ENCODE results near the gene ELN.

ELN gene

GRCh38 chr7:74056096-74056915 lies 28.3 kb downstream of the ELN start:
- no peak for ATAC-seq

GRCh38 chr7:74057216-74057925 lies 29.4 kb downstream of the ELN start:
- ATAC-seq = no peak
- TF ChIP-seq OSR1 (CRISPR knock-in tag; IDR thresholded peaks at IDR 0.05) = no peak
- no peak for TF ChIP-seq POU6F1 (CRISPR knock-in tag; IDR thresholded peaks at IDR 0.05; ENCODE audit: borderline replicate concordance, low read depth)

More at GRCh38 chr7:74056096-74056915, 28.3 kb downstream of the ELN start:
- TF ChIP-seq TOX (CRISPR knock-in tag; IDR thresholded peaks at IDR 0.05; ENCODE audit: borderline replicate concordance) = no peak
- TF ChIP-seq ZNF565 (CRISPR knock-in tag; conservative IDR thresholded peaks at IDR 0.05; ENCODE audit: low read depth) = no peak
- TF ChIP-seq OSR1 (CRISPR knock-in tag; IDR thresholded peaks at IDR 0.05) = no peak
- TF ChIP-seq CSDC2 (CRISPR knock-in tag; IDR thresholded peaks at IDR 0.05) = no peak
- no peak for TF ChIP-seq CSRNP3 (CRISPR knock-in tag; IDR thresholded peaks at IDR 0.05)
- TF ChIP-seq POU6F1 (CRISPR knock-in tag; IDR thresholded peaks at IDR 0.05; ENCODE audit: borderline replicate concordance, low read depth) = no peak
- no peak for TF ChIP-seq ZFP30 (CRISPR knock-in tag; IDR thresholded peaks at IDR 0.05)
- TF ChIP-seq SNAI2 (CRISPR knock-in tag; IDR thresholded peaks at IDR 0.05) = no peak
- TF ChIP-seq ZNF8 (CRISPR knock-in tag; IDR thresholded peaks at IDR 0.05) = no peak
- no peak for TF ChIP-seq CREB5 (CRISPR knock-in tag; IDR thresholded peaks at IDR 0.05; ENCODE audit: low read depth)
- no peak for TF ChIP-seq ZFP3 (CRISPR knock-in tag; IDR thresholded peaks at IDR 0.05)
- TF ChIP-seq TCF4 (CRISPR knock-in tag; IDR thresholded peaks at IDR 0.05; ENCODE audit: borderline replicate concordance) = no peak
- TF ChIP-seq BACH2 (CRISPR knock-in tag; IDR thresholded peaks at IDR 0.05; ENCODE audit: borderline replicate concordance) = no peak
- no peak for TF ChIP-seq PPARA (CRISPR knock-in tag; IDR thresholded peaks at IDR 0.05; ENCODE audit: borderline replicate concordance)
- TF ChIP-seq GLIS3 (CRISPR knock-in tag; IDR thresholded peaks at IDR 0.05) = no peak
- no peak for TF ChIP-seq ESRRG (CRISPR knock-in tag; IDR thresholded peaks at IDR 0.05)
- TF ChIP-seq ZC3H10 (CRISPR knock-in tag; IDR thresholded peaks at IDR 0.05) = no peak
- no peak for TF ChIP-seq PATZ1 (CRISPR knock-in tag; IDR thresholded peaks at IDR 0.05; ENCODE audit: borderline replicate concordance)

GRCh38 chr7:74057987-74058386 lies 30.0 kb downstream of the ELN start:
- TF ChIP-seq ZC3H10 (CRISPR knock-in tag; IDR thresholded peaks at IDR 0.05) (no peak), CSDC2 (CRISPR knock-in tag; IDR thresholded peaks at IDR 0.05) (no peak), BACH2 (CRISPR knock-in tag; IDR thresholded peaks at IDR 0.05; ENCODE audit: borderline replicate concordance) (no peak), ZFP30 (CRISPR knock-in tag; IDR thresholded peaks at IDR 0.05) (no peak), OSR1 (CRISPR knock-in tag; IDR thresholded peaks at IDR 0.05) (no peak), CREB5 (CRISPR knock-in tag; IDR thresholded peaks at IDR 0.05; ENCODE audit: low read depth) (no peak), CSRNP3 (CRISPR knock-in tag; IDR thresholded peaks at IDR 0.05) (no peak), ZNF565 (CRISPR knock-in tag; conservative IDR thresholded peaks at IDR 0.05; ENCODE audit: low read depth) (no peak), PATZ1 (CRISPR knock-in tag; IDR thresholded peaks at IDR 0.05; ENCODE audit: borderline replicate concordance) (no peak), ZNF70 (CRISPR knock-in tag; IDR thresholded peaks at IDR 0.05) (no peak), GLIS3 (CRISPR knock-in tag; IDR thresholded peaks at IDR 0.05) (no peak), ZFP3 (CRISPR knock-in tag; IDR thresholded peaks at IDR 0.05) (no peak)
- no peak for ATAC-seq
